ENCODE data around the gene DLGAP1.

- TF ChIP-seq POLR2A (IDR thresholded peaks at IDR 0.05): no peak
- no peak for TF ChIP-seq CTCF (IDR thresholded peaks at IDR 0.05)
Observed at GRCh38 chr18:4007846-4008245, 447.3 kb downstream of the DLGAP1 start.
